ENCODE results near the gene TTC22.
A peak's percentile ranks its signal among the peaks of the same experiment; 100 is the strongest.

The TTC22 gene

DNA sequence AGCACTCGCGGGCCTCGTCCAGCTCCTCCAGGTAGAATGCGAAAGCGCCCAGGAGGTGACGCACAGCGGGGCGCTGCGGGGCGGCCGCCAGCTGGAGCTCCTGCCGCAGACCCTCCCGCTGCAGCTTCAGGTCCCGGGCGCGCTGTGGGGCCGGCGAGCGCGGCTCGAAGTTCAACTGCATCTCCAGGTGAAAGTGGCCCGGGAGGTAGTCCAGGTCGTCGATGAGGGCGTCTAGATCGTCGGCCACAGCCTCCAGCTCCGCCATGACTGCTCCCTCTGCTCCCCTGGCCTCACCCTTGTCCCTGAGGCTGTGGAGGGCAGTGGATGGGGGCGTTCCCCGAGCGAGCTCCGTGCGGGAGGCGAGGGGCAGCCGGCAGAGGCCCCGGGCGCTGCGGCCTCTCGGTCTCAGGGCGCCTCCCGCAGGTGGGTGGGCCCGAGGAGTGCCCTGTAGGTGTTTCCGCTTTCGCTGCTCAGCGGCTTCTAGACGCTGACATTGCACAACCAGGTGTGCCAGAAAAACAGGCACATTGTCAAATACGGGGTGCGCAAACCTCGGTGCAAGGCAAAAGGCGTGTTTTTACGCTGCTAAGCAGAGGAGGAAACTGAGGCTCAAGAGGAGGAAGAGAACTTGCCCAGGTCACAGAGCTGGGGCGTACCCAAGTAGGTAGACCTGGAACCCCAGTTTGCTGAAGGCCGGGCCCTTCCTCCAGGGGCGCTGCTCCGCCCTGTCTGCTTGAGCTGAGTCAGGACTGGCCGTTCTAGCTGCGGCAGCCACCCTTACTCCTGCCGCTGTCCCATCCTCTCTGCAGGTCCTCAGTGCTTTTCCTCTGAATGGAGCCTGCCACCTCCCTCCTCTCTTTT lies at the start of gene TTC22:
Gene TTC22, minus strand, starts transcription at position 425 of the 861 bp plus-strand sequence. Its CDS starts 160 bp downstream, at position 265.
- TF ChIP-seq, protein P1, sequence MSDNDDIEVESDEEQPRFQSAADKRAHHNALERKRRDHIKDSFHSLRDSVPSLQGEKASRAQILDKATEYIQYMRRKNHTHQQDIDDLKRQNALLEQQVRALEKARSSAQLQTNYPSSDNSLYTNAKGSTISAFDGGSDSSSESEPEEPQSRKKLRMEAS (IDR thresholded peaks at IDR 0.05), result no peak
- no peak for TF ChIP-seq EP300 (IDR thresholded peaks at IDR 0.05; ENCODE audit: borderline replicate concordance)
- 0 out of 2 replicates have a peak, but pooled peaks have one; percentile 8 for TF ChIP-seq CEBPB (IDR thresholded peaks at IDR 0.05)
- TF ChIP-seq RAD21 (IDR thresholded peaks at IDR 0.05; ENCODE audit: low read depth), result no peak
- no peak for TF ChIP-seq TCF12 (IDR thresholded peaks at IDR 0.05; ENCODE audit: low read depth)
- no peak for TF ChIP-seq ZBTB7A (IDR thresholded peaks at IDR 0.05; ENCODE audit: low read depth)
- no peak for TF ChIP-seq TEAD4 (IDR thresholded peaks at IDR 0.05)
- TF ChIP-seq EGR1 (IDR thresholded peaks at IDR 0.05), result no peak

DNA sequence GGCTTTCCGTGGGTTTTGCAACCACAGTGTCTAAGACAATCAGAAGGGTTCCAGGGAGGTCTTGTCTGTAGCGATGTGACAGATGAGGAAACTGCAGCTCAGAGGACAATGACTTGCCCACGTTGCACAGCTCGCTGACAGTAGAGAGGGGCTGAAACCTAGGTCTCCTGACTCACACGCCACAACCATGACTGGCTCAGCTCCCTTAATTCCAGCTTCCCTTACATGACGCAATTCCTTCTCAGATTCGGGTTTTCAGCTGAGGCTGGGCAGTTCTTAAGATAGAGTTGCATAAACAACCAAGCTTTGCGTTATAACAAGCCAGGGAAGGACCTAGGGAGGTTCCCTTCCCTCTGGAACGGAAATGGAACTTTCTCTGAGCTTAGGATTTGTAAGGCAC lies 49.6 kb upstream of the TTC22 start:
- TF ChIP-seq CEBPB (IDR thresholded peaks at IDR 0.05) (no peak), FOXM1 (IDR thresholded peaks at IDR 0.05; ENCODE audit: borderline replicate concordance, low read depth) (no peak), EP300 (IDR thresholded peaks at IDR 0.05; ENCODE audit: borderline replicate concordance) (no peak)
- TF ChIP-seq, protein P1 (IDR thresholded peaks at IDR 0.05), result no peak

DNA sequence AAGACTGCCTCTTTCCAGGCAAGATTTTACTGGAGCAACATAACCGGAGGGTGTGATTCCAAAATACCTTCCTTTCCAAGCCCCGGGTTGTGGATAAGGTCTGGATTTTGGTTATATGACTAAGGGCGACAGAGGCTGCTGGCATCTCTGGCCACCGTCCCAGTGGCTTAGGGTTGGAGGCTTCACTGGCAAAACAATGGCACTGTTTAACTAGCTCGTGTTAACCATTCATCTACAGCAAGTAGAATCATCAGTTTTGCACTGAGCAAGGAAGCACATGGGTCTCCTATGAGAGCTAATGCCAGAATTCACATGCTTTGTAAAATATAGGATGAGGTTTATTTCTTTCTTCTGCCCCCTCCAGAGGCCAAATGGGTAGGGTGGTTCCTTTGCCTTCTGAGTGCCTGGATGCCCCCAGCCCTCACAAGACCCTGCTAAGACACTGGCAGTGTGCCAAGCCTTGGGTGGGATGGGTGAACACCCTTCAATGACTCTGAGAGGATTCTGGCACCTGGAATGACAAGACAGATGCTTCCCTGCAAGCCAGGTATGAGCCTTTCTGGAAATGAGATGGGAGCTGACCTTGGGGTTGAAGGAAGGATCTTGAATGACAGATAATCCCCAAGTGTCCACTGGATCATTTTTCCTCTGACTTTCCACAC lies 49.1 kb upstream of the TTC22 start:
- TF ChIP-seq CEBPB (IDR thresholded peaks at IDR 0.05), result no peak
- TF ChIP-seq NFIC (IDR thresholded peaks at IDR 0.05), result 0 out of 2 replicates have a peak, but pooled peaks have one; percentile 31

DNA sequence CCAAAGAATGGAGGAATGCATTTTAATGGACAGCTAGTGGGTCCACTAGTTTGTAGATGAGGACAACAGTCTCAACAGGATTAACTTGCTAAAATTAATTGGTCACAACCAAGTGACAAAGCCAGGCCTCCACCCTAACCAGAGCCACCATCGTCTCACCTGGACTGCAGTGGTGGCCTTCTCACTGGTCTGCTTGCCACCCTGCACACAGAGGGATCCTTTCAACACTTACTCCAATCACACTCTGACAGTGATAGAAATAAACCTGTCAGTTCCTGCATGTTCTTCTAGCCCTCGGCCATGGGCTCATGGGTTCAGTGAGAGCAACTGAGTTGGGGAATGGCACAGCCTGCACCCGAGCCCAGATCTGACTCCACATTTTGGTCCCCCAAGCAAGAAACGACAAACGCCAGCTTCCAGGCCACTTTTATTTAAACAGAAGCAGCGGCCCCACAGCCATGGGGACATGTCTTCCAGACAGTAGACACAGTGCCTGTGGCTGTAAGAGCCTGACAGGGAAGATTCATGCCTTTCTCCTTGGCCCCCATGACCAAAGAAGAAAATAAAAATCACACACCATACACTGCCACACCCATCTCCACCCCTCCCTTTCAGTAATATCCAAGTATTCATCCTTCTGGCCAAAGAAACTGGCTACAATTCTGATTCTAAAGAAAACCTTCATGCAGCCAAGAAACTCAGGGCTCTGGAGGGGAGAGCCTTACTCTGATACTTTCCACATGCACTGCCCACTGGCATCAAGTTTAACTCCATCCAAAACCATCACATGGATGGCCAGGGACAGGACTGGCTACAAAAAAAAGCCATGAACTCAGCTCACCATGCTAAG lies 48.3 kb upstream of the TTC22 start:
- TF ChIP-seq EGR1 (IDR thresholded peaks at IDR 0.05) (no peak), TCF12 (IDR thresholded peaks at IDR 0.05; ENCODE audit: low read depth) (no peak), TEAD4 (IDR thresholded peaks at IDR 0.05) (no peak), CEBPB (IDR thresholded peaks at IDR 0.05) (no peak), EP300 (IDR thresholded peaks at IDR 0.05; ENCODE audit: borderline replicate concordance) (no peak), YY1 (IDR thresholded peaks at IDR 0.05; ENCODE audit: low read depth) (no peak), ZBTB7A (IDR thresholded peaks at IDR 0.05; ENCODE audit: low read depth) (no peak), NFIC (IDR thresholded peaks at IDR 0.05) (no peak), CREB1 (IDR thresholded peaks at IDR 0.05; ENCODE audit: low read depth) (no peak), RAD21 (IDR thresholded peaks at IDR 0.05; ENCODE audit: low read depth) (no peak), FOXM1 (IDR thresholded peaks at IDR 0.05; ENCODE audit: borderline replicate concordance, low read depth) (no peak), TAF1 (IDR thresholded peaks at IDR 0.05; ENCODE audit: low read depth) (no peak)
- TF ChIP-seq, protein P2, sequence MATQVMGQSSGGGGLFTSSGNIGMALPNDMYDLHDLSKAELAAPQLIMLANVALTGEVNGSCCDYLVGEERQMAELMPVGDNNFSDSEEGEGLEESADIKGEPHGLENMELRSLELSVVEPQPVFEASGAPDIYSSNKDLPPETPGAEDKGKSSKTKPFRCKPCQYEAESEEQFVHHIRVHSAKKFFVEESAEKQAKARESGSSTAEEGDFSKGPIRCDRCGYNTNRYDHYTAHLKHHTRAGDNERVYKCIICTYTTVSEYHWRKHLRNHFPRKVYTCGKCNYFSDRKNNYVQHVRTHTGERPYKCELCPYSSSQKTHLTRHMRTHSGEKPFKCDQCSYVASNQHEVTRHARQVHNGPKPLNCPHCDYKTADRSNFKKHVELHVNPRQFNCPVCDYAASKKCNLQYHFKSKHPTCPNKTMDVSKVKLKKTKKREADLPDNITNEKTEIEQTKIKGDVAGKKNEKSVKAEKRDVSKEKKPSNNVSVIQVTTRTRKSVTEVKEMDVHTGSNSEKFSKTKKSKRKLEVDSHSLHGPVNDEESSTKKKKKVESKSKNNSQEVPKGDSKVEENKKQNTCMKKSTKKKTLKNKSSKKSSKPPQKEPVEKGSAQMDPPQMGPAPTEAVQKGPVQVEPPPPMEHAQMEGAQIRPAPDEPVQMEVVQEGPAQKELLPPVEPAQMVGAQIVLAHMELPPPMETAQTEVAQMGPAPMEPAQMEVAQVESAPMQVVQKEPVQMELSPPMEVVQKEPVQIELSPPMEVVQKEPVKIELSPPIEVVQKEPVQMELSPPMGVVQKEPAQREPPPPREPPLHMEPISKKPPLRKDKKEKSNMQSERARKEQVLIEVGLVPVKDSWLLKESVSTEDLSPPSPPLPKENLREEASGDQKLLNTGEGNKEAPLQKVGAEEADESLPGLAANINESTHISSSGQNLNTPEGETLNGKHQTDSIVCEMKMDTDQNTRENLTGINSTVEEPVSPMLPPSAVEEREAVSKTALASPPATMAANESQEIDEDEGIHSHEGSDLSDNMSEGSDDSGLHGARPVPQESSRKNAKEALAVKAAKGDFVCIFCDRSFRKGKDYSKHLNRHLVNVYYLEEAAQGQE (IDR thresholded peaks at IDR 0.05; ENCODE audit: low read depth), result no peak
- TF ChIP-seq, protein P1 (IDR thresholded peaks at IDR 0.05), result no peak
- TF ChIP-seq, protein P3, sequence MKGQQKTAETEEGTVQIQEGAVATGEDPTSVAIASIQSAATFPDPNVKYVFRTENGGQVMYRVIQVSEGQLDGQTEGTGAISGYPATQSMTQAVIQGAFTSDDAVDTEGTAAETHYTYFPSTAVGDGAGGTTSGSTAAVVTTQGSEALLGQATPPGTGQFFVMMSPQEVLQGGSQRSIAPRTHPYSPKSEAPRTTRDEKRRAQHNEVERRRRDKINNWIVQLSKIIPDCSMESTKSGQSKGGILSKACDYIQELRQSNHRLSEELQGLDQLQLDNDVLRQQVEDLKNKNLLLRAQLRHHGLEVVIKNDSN (IDR thresholded peaks at IDR 0.05), result no peak

DNA sequence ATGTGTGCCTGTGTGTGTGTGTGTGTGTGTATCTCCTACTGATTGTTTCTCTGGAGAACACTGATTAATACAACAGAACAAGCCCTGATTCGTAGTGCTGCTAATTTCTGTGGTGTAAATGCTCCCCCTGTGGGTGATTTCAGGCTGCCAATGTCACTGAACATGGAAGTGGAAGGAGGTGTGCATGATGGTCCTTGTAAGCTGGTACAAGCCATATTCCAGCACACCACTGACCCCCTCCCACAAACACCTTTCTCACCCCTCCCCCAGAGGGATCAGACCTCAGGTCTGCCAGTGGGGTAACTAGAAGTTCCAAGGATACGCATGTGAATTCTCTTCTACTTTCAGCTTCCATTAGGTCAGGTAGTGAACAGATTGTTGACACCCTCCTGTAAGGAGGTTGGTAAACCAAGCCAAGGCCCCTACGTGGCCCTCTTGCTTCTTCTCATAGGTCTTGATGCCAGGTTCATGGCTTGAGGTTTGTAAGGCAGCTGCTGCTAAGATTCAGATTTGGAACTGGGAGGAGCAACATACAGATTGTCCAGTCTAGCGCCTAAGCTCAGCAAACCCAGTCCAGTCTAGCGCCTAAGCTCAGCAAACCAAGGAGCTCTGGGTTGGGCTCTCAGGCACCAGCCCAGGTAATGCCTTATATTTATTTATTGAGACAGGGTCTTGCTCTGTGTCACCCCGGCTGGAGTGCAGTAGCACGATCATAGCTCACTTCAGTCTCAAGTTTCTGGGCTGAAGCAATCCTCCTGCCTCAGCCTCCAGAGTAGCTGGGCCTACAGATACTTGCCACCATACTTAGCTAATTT lies 47.2 kb upstream of the TTC22 start:
- TF ChIP-seq TCF12 (IDR thresholded peaks at IDR 0.05; ENCODE audit: low read depth), result no peak
- peak; percentile 26; the same call in 1 of the 2 replicates for TF ChIP-seq RAD21 (IDR thresholded peaks at IDR 0.05; ENCODE audit: low read depth)

DNA sequence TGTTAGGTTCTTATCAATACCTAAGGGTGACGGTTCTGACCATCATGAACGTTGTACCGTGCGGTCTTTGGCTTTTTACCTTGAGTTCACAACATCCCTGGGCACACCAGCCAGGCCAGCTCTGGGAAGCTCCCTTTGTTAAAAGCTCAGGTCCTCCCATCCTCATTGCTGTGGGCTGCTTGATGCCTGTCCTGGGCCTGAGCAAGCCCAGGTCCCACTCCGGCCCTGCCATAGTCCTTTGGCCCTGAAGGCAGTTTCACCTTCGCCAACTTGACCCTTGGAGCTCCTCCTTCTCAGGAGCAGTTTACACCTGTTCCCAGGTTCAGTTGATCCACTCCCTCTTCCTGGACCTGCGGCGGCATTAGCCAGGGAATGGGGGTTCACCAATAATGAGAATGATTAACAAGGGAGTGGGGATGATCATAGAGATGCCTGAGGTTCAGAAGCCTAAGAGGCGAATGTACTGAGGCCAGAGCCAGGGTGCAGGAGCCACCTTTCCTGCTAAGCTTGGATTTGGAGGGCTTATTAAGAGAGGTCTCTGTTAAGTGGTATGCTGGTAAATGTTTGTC lies 45.7 kb upstream of the TTC22 start:
- no peak for TF ChIP-seq EP300 (IDR thresholded peaks at IDR 0.05; ENCODE audit: borderline replicate concordance)
- no peak for TF ChIP-seq RAD21 (IDR thresholded peaks at IDR 0.05; ENCODE audit: low read depth)
- TF ChIP-seq EGR1 (IDR thresholded peaks at IDR 0.05), result no peak
- TF ChIP-seq CREB1 (IDR thresholded peaks at IDR 0.05; ENCODE audit: low read depth), result no peak
- TF ChIP-seq CEBPB (IDR thresholded peaks at IDR 0.05), result no peak
- no peak for TF ChIP-seq TCF12 (IDR thresholded peaks at IDR 0.05; ENCODE audit: low read depth)
- no peak for TF ChIP-seq YY1 (IDR thresholded peaks at IDR 0.05; ENCODE audit: low read depth)
- no peak for TF ChIP-seq TAF1 (IDR thresholded peaks at IDR 0.05; ENCODE audit: low read depth)
- TF ChIP-seq, protein P3 (IDR thresholded peaks at IDR 0.05), result no peak

All from Ishikawa (cell line).